Calu3 (cell line): ENCODE data around the gene C2orf76. TPM values are rescaled to one million over a fixed set of nuclear protein-coding genes. Genes with fewer than 3 reads are reported as not detected.

Experiments used
- BruUV-seq: library from RNA; stranded (reverse); fragments of 400-500 nt; replicated peaks from 2 replicates; lab custom pipeline; 2021; lab: Mats Ljungman, UMichigan
- CTCF ChIA-PET: fragments of 300-600 bp; sonication (Branson Sonifier 250); formaldehyde crosslinking; loops from one replicate; lab custom pipeline; 2022; ENCODE audit warnings: antibody characterized with exemption; lab: Charles Lee
- DNase-seq: peaks from one replicate; pipeline ENCODE4 v3.0.0; 2022
- H3K27ac Mint-ChIP-seq: one replicate; pipeline ENCODE4 v1.8.0; 2022; ENCODE audit warnings: mixed read lengths; ENCODE audit not compliant: unreplicated experiment
- H3K27me3 Mint-ChIP-seq: one replicate; pipeline ENCODE4 v1.8.0; 2022; ENCODE audit warnings: mixed read lengths; ENCODE audit not compliant: unreplicated experiment
- H3K36me3 Mint-ChIP-seq: one replicate; pipeline ENCODE4 v1.8.0; 2022; ENCODE audit warnings: mild to moderate bottlenecking, moderate library complexity, mixed read lengths; ENCODE audit not compliant: insufficient read depth, unreplicated experiment
- H3K4me1 Mint-ChIP-seq: one replicate; pipeline ENCODE4 v1.8.0; 2022; ENCODE audit warnings: mild to moderate bottlenecking, low read depth, mixed read lengths; ENCODE audit not compliant: unreplicated experiment
- H3K4me3 Mint-ChIP-seq: one replicate; pipeline ENCODE4 v1.8.0; 2022; ENCODE audit warnings: mild to moderate bottlenecking, low read depth, moderate library complexity, mixed read lengths; ENCODE audit not compliant: unreplicated experiment
- H3K9me3 Mint-ChIP-seq: one replicate; pipeline ENCODE4 v1.8.0; 2022; ENCODE audit warnings: low read depth, mixed read lengths; ENCODE audit not compliant: unreplicated experiment
- intact Hi-C: fragments of 100-400 bp; cut with micrococcal nuclease; formaldehyde crosslinking; loops from one replicate; pipeline ENCODE4 v1.10.0; 2022; ENCODE audit not compliant: unreplicated experiment
- total RNA-seq: library from RNA; stranded (reverse); gene quantifications from 2 replicates; pipeline ENCODE4 v1.2.3, GENCODE V29; 2022
- TF ChIP-seq, protein P1 (sequence below): fragments of 200-600 bp; IDR thresholded peaks from one replicate; pipeline ENCODE4 v1.8.0; 2022; ENCODE audit warnings: antibody characterized with exemption; ENCODE audit not compliant: unreplicated experiment

C2orf76 gene
- total RNA-seq, 1 experiment from 2014 or later = 7.1 TPM

DNA sequence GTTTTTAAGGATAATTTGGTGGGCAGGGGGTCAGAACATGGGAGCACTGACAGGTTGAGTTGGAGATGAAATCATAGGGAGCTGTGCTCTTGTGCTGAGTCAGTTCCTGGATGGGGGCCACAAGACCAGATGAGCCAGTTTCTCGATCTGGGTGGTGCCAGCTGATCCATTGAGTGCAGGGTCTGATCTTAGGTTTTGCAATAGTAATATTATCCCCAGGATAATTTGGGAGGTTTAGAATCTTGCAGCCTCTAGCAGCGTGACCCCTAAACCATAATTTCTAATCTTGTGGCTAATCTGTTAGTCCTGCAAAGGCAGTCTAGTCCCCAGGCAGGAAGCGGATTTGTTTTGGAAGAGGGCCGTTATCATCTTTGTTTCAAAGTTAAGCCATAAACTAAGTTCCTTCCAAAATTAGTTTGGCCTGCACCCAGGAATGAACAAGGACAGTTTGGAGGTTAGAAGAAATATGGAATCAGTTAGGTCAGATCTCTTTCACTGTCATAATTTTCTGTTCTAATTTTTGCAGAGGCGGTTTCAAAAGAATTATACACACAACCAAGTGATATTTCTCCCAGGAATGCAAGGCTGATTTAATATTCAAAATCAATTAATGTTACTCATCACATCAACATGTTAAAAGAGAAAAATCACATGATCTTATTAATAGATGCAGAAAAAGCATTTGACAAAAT lies 23.1 kb upstream of the C2orf76 start:
- no peaks in the 10 kb centered on the region for H3K36me3 Mint-ChIP-seq
- DNase-seq = peak; percentile 74
- H3K4me1 Mint-ChIP-seq = peaks cover 30% of the 10 kb centered on the region
- BruUV-seq = no TSS peak
- no peak overlapping the region for H3K4me3 Mint-ChIP-seq
- TF ChIP-seq, protein P1, sequence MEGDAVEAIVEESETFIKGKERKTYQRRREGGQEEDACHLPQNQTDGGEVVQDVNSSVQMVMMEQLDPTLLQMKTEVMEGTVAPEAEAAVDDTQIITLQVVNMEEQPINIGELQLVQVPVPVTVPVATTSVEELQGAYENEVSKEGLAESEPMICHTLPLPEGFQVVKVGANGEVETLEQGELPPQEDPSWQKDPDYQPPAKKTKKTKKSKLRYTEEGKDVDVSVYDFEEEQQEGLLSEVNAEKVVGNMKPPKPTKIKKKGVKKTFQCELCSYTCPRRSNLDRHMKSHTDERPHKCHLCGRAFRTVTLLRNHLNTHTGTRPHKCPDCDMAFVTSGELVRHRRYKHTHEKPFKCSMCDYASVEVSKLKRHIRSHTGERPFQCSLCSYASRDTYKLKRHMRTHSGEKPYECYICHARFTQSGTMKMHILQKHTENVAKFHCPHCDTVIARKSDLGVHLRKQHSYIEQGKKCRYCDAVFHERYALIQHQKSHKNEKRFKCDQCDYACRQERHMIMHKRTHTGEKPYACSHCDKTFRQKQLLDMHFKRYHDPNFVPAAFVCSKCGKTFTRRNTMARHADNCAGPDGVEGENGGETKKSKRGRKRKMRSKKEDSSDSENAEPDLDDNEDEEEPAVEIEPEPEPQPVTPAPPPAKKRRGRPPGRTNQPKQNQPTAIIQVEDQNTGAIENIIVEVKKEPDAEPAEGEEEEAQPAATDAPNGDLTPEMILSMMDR = no peak
- no peak overlapping the region for H3K27ac Mint-ChIP-seq
- H3K9me3 Mint-ChIP-seq = no peaks in the 10 kb centered on the region
- H3K27me3 Mint-ChIP-seq = no peaks in the 10 kb centered on the region
- intact Hi-C loops = no loop called here
- CTCF ChIA-PET = interaction anchor here (0.7 kb wide), 1 partner anchor 289 kb away, joined by 3 read pairs; no protein-coding TSS in a partner anchor

DNA sequence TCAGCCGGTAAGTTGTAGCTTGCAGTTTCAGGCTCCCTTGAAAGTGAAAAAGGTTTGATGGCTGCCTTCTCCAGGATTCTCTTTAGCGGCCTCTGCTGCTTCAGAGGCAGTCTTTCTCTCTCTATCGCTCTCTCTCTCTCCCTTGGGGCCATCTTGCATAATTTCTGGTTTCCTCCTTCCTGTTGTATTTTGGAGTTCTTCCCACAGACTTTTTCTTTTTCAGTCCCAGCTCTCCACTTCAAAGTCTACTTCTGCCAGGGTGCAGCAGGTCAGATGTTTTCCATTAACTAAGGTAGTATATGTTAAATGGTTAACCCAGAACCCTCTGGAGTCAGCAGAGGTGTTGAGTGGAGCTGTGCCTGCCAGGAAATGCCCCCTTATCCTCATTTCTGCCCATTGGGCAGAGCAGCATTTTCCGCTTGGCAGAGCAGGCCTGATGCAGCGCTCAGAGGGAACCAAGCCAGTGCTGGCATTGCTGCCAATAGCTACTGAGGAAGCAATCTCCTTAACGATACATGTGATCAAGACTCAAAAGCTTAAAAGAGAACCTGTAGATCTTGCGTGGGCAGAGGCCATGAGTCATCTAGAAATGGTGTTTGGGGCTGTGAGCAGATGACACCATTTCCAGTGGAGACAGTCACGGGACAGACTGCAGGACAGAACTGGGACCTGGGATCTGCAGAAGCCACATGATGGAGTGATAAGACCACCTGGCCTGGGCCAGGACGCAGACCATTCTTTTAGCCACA lies 20.9 kb upstream of the C2orf76 start:
- CTCF ChIA-PET = interaction anchor here (0.7 to 1.3 kb wide), 2 partner anchors 89 to 258 kb away, joined by 3 to 5 read pairs; no protein-coding TSS in a partner anchor
- intact Hi-C loops = no loop called here
- Mint-ChIP-seq H3K36me3 (no peaks in the 10 kb centered on the region), H3K27me3 (no peaks in the 10 kb centered on the region), H3K4me1 (peaks cover 30% of the 10 kb centered on the region), H3K27ac (peak overlapping the region; percentile 37), H3K9me3 (peaks cover 2% of the 10 kb centered on the region), H3K4me3 (peak overlapping the region; percentile 5)
- TF ChIP-seq, protein P1 = no peak
- BruUV-seq = no TSS peak
- DNase-seq = peak; percentile 40

DNA sequence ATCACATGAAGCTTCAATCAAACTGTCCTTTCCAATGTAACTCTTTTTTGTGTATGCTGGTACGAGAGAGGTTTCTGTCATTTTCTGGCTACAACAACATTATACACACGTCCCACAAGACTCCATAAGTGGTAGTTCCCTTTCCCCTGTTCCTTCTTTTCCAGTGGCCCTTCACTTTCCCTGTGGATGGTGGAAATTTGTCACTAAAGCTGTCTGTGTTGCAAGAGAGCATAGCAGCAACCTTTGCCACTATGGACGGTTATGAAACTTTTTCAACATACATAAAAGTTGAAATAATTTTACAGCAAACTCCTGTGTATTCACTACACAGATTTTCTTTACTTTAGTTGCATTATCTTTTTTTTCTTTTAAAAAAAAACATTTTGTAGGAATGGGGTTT lies 18.8 kb upstream of the C2orf76 start:
- TF ChIP-seq, protein P1 = no peak
- DNase-seq = no peak
- H3K27ac Mint-ChIP-seq = no peak overlapping the region
- intact Hi-C loops = no loop called here
- H3K27me3 Mint-ChIP-seq = no peaks in the 10 kb centered on the region
- no peak overlapping the region for H3K4me3 Mint-ChIP-seq
- peaks cover 30% of the 10 kb centered on the region for H3K4me1 Mint-ChIP-seq
- no peaks in the 10 kb centered on the region for H3K36me3 Mint-ChIP-seq
- CTCF ChIA-PET = interaction anchor here (0.5 kb wide), 1 partner anchor 1147 kb away, joined by 4 read pairs; no protein-coding TSS in a partner anchor
- no TSS peak for BruUV-seq
- H3K9me3 Mint-ChIP-seq = peaks cover 2% of the 10 kb centered on the region

DNA sequence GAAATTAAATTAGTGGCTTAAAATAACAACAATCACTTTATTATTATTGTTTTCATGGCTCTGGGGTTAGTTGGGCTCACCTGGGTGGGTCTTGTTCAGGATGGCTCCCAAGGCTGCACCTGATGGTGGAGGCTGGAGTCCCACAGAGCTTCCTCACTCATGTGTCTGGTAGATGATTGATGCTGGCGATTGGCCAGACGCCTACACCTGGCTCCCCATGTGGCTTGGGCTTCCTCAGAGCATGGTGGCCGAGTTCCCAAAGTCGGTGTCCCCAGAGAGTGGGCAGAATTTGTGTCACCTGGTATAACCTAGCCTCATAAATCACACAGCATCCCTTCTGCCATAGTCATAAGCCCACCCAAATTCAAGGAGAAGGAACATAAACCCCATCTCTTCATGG lies 18.3 kb upstream of the C2orf76 start:
- Mint-ChIP-seq H3K27ac (no peak overlapping the region), H3K9me3 (peaks cover 2% of the 10 kb centered on the region), H3K4me3 (no peak overlapping the region), H3K36me3 (no peaks in the 10 kb centered on the region), H3K4me1 (peaks cover 30% of the 10 kb centered on the region), H3K27me3 (no peaks in the 10 kb centered on the region)
- DNase-seq = no peak
- TF ChIP-seq, protein P1 = no peak
- CTCF ChIA-PET = no interaction called here
- no TSS peak for BruUV-seq
- intact Hi-C loops = no loop called here
